ENCODE measurements around the gene SPO11.

The SPO11 gene

DNA sequence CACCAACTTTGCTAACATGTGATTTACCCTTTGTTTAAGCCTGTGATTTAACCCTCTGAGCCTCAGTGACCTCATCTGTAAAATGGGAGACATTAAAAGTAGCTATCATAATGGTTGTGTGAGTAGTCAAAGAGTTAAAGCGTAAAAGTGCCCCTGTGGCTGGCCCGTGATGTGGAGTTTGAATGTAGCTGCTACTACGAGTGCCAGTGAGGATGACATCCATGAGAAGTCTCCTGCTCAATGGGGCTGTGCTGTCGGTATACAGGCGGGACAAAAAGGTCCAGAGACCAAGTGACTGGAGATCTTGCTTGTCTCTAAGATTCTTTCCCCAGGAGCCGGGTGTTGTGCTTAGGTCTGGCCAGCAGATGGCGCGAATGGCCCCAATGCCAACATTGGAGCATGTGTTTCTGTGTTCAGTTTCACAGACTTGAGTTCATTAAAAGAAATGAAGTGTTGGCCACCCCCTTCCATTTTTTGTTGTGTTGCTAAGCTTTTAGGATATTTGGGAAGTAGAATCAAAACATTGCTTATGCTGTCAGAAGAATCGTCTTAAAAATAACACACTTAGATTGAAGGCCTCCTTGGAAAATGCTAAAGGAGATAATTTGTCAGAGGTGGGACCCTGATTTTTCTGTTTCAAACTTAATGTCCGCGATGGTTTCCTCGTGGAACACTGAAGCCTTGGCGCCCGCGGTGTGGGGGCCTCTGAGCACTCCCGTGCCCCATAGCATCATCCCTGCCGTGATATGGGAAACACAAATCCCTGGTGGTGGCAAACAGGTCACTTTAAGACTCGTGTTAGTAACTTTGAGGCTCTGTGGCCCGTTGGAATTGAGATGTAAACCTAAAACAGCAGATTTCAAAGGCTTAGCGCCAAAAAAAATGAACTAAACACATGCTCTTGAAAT is 52.2 kb downstream of the SPO11 start:
- H3K36me3 ChIP-seq (ENCODE audit: control insufficient read depth, insufficient read depth, low read length): peaks cover 25% of the 10 kb centered on the region
- no peaks in the 10 kb centered on the region for H3K27me3 ChIP-seq (replicated peaks; ENCODE audit: control insufficient read depth, insufficient read depth, low read length, poor library complexity, severe bottlenecking)

DNA sequence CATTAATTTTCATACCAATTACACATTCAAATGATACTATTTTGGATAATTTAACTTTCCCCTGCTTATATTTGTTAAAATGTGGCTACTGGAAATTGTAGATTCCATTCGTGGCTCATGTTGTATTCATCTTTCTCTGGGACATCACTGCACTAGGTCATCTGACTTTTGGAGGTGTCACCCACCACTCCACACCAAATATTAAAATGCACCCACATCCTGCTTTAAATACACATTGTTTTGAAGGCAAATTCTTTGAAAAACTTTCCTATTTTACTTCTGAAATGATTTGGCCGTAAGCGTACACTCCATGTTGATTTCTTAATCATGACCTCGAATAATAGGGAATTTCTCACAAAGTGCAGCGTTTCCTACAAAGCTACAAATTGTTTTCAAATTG is 52.9 kb downstream of the SPO11 start:
- Histone ChIP-seq H3K4me1 (ENCODE audit: control insufficient read depth, insufficient read depth, low read length, poor library complexity, severe bottlenecking) (peaks cover 5% of the 10 kb centered on the region), H3K27ac (ENCODE audit: insufficient read depth, low read length, poor library complexity, severe bottlenecking) (no peak overlapping the region), H3K36me3 (ENCODE audit: control insufficient read depth, insufficient read depth, low read length) (peaks cover 19% of the 10 kb centered on the region), H3K9me3 (ENCODE audit: control insufficient read depth, low read length) (no peaks in the 10 kb centered on the region), H3K27me3 (replicated peaks; ENCODE audit: control insufficient read depth, insufficient read depth, low read length, poor library complexity, severe bottlenecking) (no peaks in the 10 kb centered on the region), H3K4me3 (ENCODE audit: insufficient read depth, low read depth, low read length, poor library complexity, severe bottlenecking) (no peak overlapping the region)
- DNase-seq: no peak

More for the DNA sequence above, 52.2 kb downstream of the SPO11 start:
- Histone ChIP-seq H3K4me1 (ENCODE audit: control insufficient read depth, insufficient read depth, low read length, poor library complexity, severe bottlenecking) (peaks cover 5% of the 10 kb centered on the region), H3K27ac (ENCODE audit: insufficient read depth, low read length, poor library complexity, severe bottlenecking) (no peak overlapping the region), H3K4me3 (ENCODE audit: insufficient read depth, low read depth, low read length, poor library complexity, severe bottlenecking) (no peak overlapping the region), H3K9me3 (ENCODE audit: control insufficient read depth, low read length) (no peaks in the 10 kb centered on the region)
- DNase-seq: peak; percentile 67 to 76 (median 68)

DNA sequence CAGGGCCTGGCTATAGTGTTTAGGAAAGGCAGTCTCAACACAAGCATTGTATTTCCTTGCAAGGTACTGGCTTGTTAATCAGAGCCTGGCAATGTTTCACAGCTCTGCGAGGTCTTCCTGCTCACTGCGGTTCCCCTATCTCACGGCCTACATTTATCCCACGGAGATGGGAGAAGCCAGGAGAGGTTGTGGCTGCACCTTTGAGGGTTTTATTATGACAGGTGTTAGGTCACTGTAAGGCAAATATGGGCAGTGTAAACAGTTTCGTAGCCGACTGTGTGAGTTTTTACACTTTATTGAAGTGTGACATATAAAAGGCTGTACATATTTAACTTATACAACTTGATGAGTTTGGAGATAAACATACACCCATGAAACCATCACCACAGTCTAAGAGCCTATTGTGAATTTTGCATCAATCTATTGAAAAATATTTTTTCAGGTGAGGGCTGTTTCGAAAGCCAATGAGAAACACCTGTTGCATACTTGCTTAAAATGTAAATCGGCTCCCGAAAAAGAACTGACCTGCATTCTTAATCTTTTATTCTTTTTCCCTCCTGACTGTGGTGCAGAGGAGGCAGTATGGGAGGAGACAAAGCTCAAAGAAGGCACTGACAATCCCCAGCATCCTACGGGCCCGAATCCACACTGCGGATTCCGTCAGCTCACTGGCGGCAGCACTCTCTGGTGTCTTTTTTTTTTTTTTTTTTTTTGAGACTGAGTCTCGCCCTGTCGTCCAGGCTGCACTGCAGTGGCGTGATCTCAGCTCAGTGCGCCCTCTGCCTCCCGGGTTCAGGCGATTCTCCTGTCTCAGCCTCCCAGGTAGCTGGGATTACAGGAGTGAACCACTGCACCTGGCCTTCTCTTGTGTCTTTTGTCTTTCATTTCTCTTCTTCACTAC is 54.1 kb downstream of the SPO11 start:
- Histone ChIP-seq H3K9me3 (ENCODE audit: control insufficient read depth, low read length) (no peaks in the 10 kb centered on the region), H3K4me3 (ENCODE audit: insufficient read depth, low read depth, low read length, poor library complexity, severe bottlenecking) (no peak overlapping the region), H3K27me3 (replicated peaks; ENCODE audit: control insufficient read depth, insufficient read depth, low read length, poor library complexity, severe bottlenecking) (no peaks in the 10 kb centered on the region), H3K4me1 (ENCODE audit: control insufficient read depth, insufficient read depth, low read length, poor library complexity, severe bottlenecking) (peaks cover 5% of the 10 kb centered on the region), H3K27ac (ENCODE audit: insufficient read depth, low read length, poor library complexity, severe bottlenecking) (no peak overlapping the region), H3K36me3 (ENCODE audit: control insufficient read depth, insufficient read depth, low read length) (peaks cover 7% of the 10 kb centered on the region)
- no peak for DNase-seq

DNA sequence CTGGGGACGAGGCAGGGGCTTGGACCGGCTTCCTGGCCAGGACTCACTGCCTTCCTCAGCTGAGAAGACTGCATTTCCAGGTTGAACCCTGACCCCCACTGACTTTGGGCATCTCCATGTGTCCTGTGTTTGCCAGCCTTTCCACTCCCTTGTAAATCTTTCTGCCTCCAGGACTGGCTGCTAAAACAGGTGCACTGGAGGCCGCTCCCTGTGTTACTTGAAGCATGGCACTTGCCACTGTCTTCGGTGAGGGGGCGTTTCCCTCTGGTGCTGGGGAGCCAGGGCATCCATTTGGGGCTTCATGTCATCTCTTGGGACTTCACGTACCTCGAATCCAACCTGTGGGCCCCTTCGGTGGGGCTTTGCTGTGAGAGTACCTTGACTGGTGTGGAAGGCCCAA is 54.9 kb downstream of the SPO11 start:
- no peak overlapping the region for H3K4me3 ChIP-seq (ENCODE audit: insufficient read depth, low read depth, low read length, poor library complexity, severe bottlenecking)
- peaks cover 5% of the 10 kb centered on the region for H3K36me3 ChIP-seq (ENCODE audit: control insufficient read depth, insufficient read depth, low read length)
- peaks cover 7% of the 10 kb centered on the region for H3K4me1 ChIP-seq (ENCODE audit: control insufficient read depth, insufficient read depth, low read length, poor library complexity, severe bottlenecking)
- H3K27ac ChIP-seq (ENCODE audit: insufficient read depth, low read length, poor library complexity, severe bottlenecking): no peak overlapping the region
- no peaks in the 10 kb centered on the region for H3K9me3 ChIP-seq (ENCODE audit: control insufficient read depth, low read length)
- DNase-seq: no peak
- no peaks in the 10 kb centered on the region for H3K27me3 ChIP-seq (replicated peaks; ENCODE audit: control insufficient read depth, insufficient read depth, low read length, poor library complexity, severe bottlenecking)

DNA sequence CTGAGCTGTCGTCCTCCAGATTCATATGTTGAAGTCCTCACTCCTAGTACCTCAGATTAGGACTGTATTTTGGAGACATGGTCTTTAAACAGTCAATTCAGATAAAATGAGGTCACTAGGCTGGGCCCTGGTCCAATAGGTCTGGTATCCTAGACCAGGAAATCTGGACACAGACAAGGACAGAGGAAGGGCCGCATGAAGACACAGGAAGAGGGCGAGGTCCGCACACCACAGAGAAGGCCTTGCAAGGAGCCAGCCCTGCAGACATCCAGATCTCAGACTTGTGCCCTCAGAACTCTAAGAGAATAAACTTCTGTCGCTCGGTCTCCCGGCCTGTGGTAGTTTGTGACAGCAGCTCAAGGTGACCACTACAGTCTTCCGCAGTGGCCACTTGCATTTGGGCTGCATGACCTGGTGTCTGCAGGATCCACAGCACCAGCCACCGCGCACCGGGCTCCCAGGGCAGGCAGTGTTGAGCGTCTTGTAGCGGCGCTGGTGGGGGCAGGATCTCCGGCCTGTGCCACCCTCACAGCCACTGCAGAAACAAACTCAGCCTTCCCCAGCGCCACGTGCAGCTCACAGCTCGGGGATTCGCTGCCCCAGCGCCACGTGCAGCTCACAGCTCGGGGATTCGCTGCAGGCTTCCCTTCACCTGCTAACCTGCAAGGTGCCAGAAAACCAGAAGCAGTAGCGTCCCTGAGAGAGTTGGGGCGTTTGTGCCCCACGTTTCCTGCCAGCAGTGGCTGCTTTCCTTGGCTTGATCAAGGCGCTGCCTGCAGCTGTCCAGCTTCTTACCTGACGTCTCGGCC is 55.6 kb downstream of the SPO11 start:
- no peak for DNase-seq
- Histone ChIP-seq H3K4me3 (ENCODE audit: insufficient read depth, low read depth, low read length, poor library complexity, severe bottlenecking) (no peak overlapping the region), H3K27me3 (replicated peaks; ENCODE audit: control insufficient read depth, insufficient read depth, low read length, poor library complexity, severe bottlenecking) (no peaks in the 10 kb centered on the region), H3K27ac (ENCODE audit: insufficient read depth, low read length, poor library complexity, severe bottlenecking) (no peak overlapping the region), H3K4me1 (ENCODE audit: control insufficient read depth, insufficient read depth, low read length, poor library complexity, severe bottlenecking) (peaks cover 14% of the 10 kb centered on the region), H3K36me3 (ENCODE audit: control insufficient read depth, insufficient read depth, low read length) (peaks cover 5% of the 10 kb centered on the region), H3K9me3 (ENCODE audit: control insufficient read depth, low read length) (no peaks in the 10 kb centered on the region)

DNA sequence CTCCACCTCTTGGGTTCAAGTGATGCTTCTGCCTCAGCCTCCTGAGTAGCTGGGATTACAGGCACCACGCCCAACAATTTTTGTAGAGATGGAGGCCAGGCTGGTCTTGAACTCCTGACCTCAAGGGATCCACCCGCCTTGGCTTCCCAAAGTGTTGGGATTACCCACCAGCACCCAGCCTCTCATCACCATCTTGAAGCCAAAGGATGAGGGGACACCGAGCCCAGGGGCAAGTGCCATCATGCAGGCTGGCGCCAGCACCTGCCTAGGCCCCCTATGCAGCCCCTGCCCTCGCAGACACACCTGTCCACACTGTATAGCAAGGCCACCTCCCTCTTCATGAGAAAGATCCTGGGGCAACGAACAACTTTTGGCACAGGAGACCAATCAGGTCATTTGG is 56.3 kb downstream of the SPO11 start:
- H3K4me1 ChIP-seq (ENCODE audit: control insufficient read depth, insufficient read depth, low read length, poor library complexity, severe bottlenecking): peaks cover 22% of the 10 kb centered on the region
- no peaks in the 10 kb centered on the region for H3K36me3 ChIP-seq (ENCODE audit: control insufficient read depth, insufficient read depth, low read length)
- no peak overlapping the region for H3K27ac ChIP-seq (ENCODE audit: insufficient read depth, low read length, poor library complexity, severe bottlenecking)
- no peak for DNase-seq
- H3K9me3 ChIP-seq (ENCODE audit: control insufficient read depth, low read length): no peaks in the 10 kb centered on the region
- no peak overlapping the region for H3K4me3 ChIP-seq (ENCODE audit: insufficient read depth, low read depth, low read length, poor library complexity, severe bottlenecking)
- H3K27me3 ChIP-seq (replicated peaks; ENCODE audit: control insufficient read depth, insufficient read depth, low read length, poor library complexity, severe bottlenecking): no peaks in the 10 kb centered on the region

DNA sequence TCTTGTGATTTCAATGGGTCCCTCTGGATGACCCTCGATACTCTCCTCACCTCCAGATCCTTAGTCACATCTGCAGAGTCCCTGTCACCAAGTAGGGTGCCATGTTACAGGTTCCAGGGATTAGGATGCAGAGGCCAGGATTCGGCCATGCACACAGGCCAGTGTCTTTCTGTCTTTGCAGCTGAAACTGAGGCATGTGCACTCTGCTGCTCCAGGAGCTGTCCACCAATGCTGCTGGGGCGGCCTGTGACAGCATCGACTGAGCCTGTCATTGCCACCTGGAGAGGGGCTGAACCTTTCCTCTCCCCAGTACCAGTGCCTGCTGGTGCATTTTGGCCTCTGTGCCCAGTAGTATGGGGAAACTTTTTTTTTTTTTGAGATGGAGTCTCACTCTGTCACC is 57.2 kb downstream of the SPO11 start:
- Histone ChIP-seq H3K36me3 (ENCODE audit: control insufficient read depth, insufficient read depth, low read length) (no peaks in the 10 kb centered on the region), H3K4me1 (ENCODE audit: control insufficient read depth, insufficient read depth, low read length, poor library complexity, severe bottlenecking) (peaks cover 23% of the 10 kb centered on the region), H3K27me3 (replicated peaks; ENCODE audit: control insufficient read depth, insufficient read depth, low read length, poor library complexity, severe bottlenecking) (no peaks in the 10 kb centered on the region), H3K4me3 (ENCODE audit: insufficient read depth, low read depth, low read length, poor library complexity, severe bottlenecking) (no peak overlapping the region), H3K9me3 (ENCODE audit: control insufficient read depth, low read length) (no peaks in the 10 kb centered on the region), H3K27ac (ENCODE audit: insufficient read depth, low read length, poor library complexity, severe bottlenecking) (no peak overlapping the region)
- no peak for DNase-seq

DNA sequence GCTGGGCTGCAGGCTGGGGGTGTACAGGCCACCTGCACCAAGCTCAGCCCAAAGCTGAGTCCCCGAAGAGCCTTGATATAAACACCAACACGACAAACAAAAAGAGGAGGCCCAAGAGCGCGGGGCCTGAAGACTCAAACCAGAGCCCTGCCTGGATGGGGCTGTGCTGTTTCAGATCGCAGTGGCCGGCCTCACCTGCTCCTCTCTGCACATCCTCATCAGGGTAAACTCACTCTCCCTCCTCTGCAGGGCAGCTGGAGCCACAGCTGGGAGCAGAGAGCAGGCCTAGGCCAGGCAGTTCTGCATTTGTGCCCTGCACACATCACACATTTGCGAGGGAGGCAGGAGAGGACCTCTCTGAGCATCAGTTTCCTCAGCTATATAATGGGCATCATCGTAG is 57.9 kb downstream of the SPO11 start:
- no peak for DNase-seq
- H3K27me3 ChIP-seq (replicated peaks; ENCODE audit: control insufficient read depth, insufficient read depth, low read length, poor library complexity, severe bottlenecking): no peaks in the 10 kb centered on the region
- H3K36me3 ChIP-seq (ENCODE audit: control insufficient read depth, insufficient read depth, low read length): no peaks in the 10 kb centered on the region
- no peak overlapping the region for H3K27ac ChIP-seq (ENCODE audit: insufficient read depth, low read length, poor library complexity, severe bottlenecking)
- no peaks in the 10 kb centered on the region for H3K9me3 ChIP-seq (ENCODE audit: control insufficient read depth, low read length)
- no peak overlapping the region for H3K4me3 ChIP-seq (ENCODE audit: insufficient read depth, low read depth, low read length, poor library complexity, severe bottlenecking)
- H3K4me1 ChIP-seq (ENCODE audit: control insufficient read depth, insufficient read depth, low read length, poor library complexity, severe bottlenecking): peaks cover 21% of the 10 kb centered on the region

DNA sequence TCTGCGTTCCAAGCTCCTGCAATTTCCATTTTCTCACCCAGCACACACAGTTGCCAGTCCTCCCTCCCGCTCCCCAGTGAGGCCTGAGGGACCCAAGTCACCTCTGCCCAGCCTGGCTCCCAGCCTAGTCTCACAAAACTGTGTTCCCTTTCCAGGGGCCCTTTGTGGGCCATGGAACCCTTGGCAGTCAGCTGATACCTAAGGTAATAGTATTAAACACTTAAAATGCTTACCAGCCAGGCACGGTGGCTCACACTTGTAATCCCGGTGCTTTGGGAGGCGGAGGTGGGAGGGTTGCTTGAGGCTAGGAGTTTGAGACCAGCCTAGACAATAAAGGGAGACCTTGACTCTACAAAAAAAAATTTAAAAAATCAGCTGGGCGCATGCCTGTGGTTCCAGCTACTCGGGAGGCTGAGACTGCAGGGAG is 58.4 kb downstream of the SPO11 start:
- H3K36me3 ChIP-seq (ENCODE audit: control insufficient read depth, insufficient read depth, low read length): no peaks in the 10 kb centered on the region
- H3K27ac ChIP-seq (ENCODE audit: insufficient read depth, low read length, poor library complexity, severe bottlenecking): no peak overlapping the region
- H3K4me3 ChIP-seq (ENCODE audit: insufficient read depth, low read depth, low read length, poor library complexity, severe bottlenecking): no peak overlapping the region
- DNase-seq: no peak
- H3K27me3 ChIP-seq (replicated peaks; ENCODE audit: control insufficient read depth, insufficient read depth, low read length, poor library complexity, severe bottlenecking): no peaks in the 10 kb centered on the region
- H3K9me3 ChIP-seq (ENCODE audit: control insufficient read depth, low read length): no peaks in the 10 kb centered on the region
- peaks cover 21% of the 10 kb centered on the region for H3K4me1 ChIP-seq (ENCODE audit: control insufficient read depth, insufficient read depth, low read length, poor library complexity, severe bottlenecking)

All from effector memory CD4-positive, alpha-beta T cell (primary cell).